ENCODE results near the gene KRT72.

- no peak for TF ChIP-seq TCF7L2 (IDR thresholded peaks at IDR 0.05; ENCODE audit: borderline replicate concordance, low read depth, low read length)
- TF ChIP-seq ZNF274 (IDR thresholded peaks at IDR 0.05; ENCODE audit: low read length): no peak
- TF ChIP-seq ZNF274 (tag by site-specific recombination; IDR thresholded peaks at IDR 0.05; ENCODE audit: borderline replicate concordance): no peak
- TF ChIP-seq CTCF (tag by site-specific recombination; IDR thresholded peaks at IDR 0.05): no peak
- TF ChIP-seq ZNF146 (tag by site-specific recombination; IDR thresholded peaks at IDR 0.05): no peak
- TF ChIP-seq ZNF785 (tag by site-specific recombination; IDR thresholded peaks at IDR 0.05): no peak
- no peak for TF ChIP-seq ZNF2 (tag by site-specific recombination; IDR thresholded peaks at IDR 0.05)
- no peak for TF ChIP-seq ZNF837 (tag by site-specific recombination; IDR thresholded peaks at IDR 0.05)
- TF ChIP-seq ZNF335 (tag by site-specific recombination; conservative IDR thresholded peaks at IDR 0.05): no peak
- no peak for TF ChIP-seq ZFP3 (tag by site-specific recombination; IDR thresholded peaks at IDR 0.05; ENCODE audit: low read depth)
- TF ChIP-seq ZNF530 (tag by site-specific recombination; IDR thresholded peaks at IDR 0.05; ENCODE audit: low read depth): no peak
- TF ChIP-seq YY1 (tag by site-specific recombination; IDR thresholded peaks at IDR 0.05): no peak
- no peak for TF ChIP-seq ZNF248 (tag by site-specific recombination; IDR thresholded peaks at IDR 0.05)
- TF ChIP-seq HOXA7 (CRISPR knock-in tag; IDR thresholded peaks at IDR 0.05; ENCODE audit: borderline replicate concordance): no peak
- no peak for TF ChIP-seq ZNF362 (tag by site-specific recombination; IDR thresholded peaks at IDR 0.05)
Measured at GRCh38 chr12:52636189-52636588, 34.9 kb upstream of the KRT72 start.

Measured in HEK293 (cell line).